Measurements from ENCODE around the gene MALSU1.
A peak's percentile ranks its signal among the peaks of the same experiment; 100 is the strongest.

Gene MALSU1

DNA sequence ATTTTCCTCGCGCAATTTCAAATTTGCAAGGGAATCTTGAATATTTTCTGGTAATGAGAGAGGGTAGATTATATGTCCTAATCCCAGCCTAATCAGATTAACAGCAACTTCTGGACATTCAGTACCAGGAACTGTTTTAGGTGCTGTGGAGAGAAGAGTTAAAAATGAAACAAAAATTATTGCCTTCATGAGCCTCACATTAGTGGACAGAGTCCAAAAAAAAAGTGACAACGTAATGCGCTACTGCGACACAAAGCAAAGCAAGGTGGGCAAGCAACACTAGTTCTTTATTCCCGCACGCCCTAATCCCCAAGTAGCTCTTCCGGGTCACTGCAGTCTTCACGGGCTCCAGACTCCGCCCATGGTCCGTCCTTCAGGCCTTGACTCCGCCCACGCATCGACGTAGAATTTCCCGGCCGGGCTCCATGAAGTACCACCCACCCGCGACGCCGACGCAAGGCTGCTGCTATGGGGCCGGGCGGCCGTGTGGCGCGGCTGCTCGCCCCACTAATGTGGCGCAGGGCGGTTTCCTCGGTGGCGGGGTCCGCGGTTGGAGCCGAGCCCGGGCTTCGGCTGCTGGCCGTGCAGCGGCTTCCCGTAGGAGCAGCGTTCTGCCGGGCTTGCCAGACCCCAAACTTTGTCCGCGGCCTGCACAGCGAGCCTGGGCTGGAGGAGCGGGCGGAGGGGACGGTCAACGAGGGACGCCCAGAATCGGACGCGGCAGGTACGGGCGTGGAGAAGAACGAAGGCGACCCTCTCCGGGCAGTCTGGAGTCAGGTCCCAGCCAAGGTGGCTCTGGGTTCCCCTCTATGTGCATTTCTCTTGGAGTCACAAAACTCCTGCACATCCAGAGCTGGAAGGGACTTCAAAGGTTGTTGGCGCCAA, at the start of gene MALSU1:
Gene MALSU1 (plus strand): TSS at position 455 of the 885 bp plus-strand sequence. CDS start 14 bp downstream, at position 469.
- peak; percentile 89 for DNase-seq

- DNase-seq: no peak
Observed at GRCh38 chr7:23249486-23249885, 49.7 kb upstream of the MALSU1 start.

GRCh38 chr7:23254051-23254681, 45.0 kb upstream of the MALSU1 start:
- no peak for DNase-seq

DNA sequence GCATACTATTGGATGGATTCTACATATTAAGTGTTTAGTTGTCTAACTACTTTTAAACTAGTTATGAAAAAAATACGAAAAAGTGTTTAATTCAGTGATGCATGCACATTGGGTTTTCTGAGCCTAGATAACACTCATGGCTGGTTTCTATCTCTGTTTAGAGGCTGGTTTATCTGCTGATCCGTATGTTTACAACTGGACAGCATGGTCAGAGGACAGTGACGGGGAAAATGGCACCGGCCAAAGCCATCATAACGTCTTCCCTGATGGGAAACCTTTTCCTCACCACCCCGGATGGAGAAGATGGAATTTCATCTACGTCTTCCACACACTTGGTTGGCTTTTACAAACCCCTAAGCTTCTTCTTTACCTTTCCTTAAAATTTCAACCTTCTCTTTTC, 42.4 kb upstream of the MALSU1 start:
- DNase-seq: no peak

DNA sequence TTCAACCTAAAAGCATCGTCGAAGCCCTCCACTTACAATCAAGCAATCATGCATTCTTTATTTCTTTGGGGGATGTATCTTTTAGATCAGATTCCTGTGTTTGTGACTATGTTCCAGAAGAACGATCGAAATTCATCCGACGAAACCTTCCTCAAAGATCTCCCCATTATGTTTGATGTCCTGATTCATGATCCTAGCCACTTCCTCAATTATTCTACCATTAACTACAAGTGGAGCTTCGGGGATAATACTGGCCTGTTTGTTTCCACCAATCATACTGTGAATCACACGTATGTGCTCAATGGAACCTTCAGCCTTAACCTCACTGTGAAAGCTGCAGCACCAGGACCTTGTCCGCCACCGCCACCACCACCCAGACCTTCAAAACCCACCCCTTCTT, 38.8 kb upstream of the MALSU1 start:
- DNase-seq: no peak

GRCh38 chr7:23261843-23262452, 37.2 kb upstream of the MALSU1 start:
- no peak for DNase-seq

DNA sequence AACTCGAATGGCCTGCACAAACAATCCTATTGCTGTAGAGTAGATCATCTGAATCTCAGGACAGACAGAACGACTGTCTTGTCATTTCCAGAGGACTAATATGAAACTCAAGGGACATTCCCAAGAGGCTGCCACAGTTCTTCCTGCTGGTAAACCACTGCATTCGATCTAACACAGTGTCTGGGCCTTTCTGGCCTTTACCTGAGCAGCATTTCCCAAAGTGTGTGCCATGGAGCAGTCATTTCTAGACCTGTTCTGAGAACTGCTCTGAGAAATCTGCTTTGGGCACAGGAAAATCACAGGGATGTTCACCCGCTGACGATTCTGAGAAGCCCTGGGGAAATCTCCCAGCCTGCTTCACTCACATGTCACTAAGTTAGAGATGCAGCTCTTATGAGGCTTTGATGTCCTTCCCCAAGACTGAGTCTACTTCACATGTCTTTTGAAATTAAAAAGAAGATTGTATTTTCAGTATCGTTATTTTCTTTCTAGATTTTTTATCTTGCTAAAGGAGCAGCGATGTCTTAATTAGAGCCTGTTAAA, 34.2 kb upstream of the MALSU1 start:
- no peak for DNase-seq

DNA sequence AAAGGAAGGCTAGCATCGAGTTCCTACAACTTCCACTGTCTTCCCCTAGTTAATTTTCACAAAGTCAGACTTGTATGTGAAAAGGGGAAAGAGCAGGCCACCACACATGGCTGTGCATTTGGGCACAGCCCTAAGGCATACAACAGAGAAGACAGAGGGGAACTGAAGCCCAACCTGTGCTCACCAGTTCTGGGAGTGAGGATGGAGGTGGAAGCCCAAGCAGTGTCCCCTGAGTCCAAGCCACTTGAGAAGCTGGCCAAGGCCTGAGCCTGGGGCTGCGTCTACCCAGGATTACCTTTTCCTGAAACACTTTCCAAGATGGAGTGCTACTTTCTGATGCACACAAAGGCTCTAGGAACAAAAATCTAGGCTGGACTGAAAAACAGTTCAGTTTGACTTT, 32.2 kb upstream of the MALSU1 start:
- DNase-seq: no peak

DNA sequence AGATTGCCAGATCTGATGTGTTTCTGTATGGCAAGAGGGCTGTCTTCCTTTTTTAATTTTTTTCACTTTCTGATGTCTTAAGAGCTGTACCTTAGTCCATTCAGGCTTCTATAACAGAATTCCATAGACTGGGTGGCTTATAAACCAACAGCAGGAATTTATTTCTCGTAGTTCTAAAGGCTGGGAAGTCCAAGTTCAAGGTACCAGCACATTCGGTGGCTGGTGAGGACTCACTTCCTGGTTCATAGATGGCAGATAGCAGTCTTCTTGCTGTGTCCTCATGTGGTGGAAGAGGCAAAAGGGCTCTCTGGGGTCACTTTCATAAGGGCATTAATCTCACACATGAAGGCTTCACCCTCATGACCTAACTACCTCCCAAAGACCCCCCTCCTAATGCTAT, 31.8 kb upstream of the MALSU1 start:
- DNase-seq: no peak

DNA sequence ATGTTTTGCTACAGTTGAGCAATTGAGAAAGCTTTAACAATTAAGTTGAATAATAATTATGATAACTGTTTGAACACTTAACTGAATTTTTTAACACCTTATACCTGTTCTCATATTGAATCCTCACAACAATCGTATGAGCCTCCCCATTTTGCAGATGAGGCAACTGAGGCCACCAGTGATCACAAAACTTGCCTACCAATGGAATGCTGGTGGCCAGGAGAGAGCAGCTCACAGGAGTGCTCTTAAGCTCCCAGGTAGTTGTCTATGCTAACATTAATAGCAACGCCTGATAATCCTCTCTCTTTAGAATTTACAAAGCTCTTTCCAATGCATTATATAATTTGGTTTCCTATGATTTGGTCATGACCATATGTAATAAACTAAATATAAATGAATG, 31.0 kb upstream of the MALSU1 start:
- no peak for DNase-seq

- no peak for DNase-seq
Observed at GRCh38 chr7:23268746-23269145, 30.4 kb upstream of the MALSU1 start.

- no peak for DNase-seq
Observed at GRCh38 chr7:23272275-23272674, 26.9 kb upstream of the MALSU1 start.

DNA sequence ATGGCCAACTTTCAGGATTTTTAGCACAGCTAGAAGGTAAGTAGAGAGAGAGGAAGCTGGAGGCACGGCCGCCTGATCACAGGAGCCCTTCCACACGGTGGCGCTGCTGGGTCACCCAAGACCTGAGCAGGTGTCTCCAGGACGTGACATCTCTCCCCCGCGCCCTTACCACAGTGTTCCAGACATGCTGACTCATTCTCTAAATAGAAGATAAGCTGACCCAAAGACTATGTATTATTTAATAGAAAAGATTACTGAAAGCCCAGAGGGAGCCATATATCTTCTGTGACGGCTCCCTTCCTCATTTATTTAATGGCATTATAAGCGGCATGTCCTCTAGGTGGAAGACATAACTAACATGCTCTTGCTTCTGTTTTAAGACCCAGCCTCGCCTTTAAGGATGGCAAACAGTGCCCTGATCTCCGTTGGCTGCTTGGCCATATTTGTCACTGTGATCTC, 26.0 kb upstream of the MALSU1 start:
- no peak for DNase-seq

DNA sequence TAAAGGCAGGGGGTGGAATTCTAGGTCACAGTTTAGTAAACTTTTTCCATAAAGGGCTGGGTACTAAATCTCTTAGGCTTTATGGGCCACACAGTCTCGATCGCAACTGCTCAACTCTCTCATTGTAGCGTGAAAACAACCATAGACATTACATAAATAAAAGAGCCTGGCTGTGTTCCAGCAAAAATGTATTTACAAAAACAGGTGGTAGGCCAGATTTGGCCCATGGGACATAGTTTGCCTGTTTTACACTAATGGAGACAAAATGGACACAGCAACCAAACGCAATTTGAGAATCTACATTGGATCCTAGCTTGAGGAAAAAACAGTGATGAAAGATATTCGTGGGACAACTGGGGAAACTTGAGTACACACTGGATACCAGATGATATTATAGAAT, 23.2 kb upstream of the MALSU1 start:
- no peak for DNase-seq

- DNase-seq: no peak
Observed at GRCh38 chr7:23276376-23276775, 22.8 kb upstream of the MALSU1 start.

GRCh38 chr7:23276947-23277346, 22.2 kb upstream of the MALSU1 start:
- no peak for DNase-seq

- no peak for DNase-seq
Observed at GRCh38 chr7:23277359-23277989, 21.7 kb upstream of the MALSU1 start.

- DNase-seq: no peak
Observed at GRCh38 chr7:23279819-23280525, 19.2 kb upstream of the MALSU1 start.

DNA sequence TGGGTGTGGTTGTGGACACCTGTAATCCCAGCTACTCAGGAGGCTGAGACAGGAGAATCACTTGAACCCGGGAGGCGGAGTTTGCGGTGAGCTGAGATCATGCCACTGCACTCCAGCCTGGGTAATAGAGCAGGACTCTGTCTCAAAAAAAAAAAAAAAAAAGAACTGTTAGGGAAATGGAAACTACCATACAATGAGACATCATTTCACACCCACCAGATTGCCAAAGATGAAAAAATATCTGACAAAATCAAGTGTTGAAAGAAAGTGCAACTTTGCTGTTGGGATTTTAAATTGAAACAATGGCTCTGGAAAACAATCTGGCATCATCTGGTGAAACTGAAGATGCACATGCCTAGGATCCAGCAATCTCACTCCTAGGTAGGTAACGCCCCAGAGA, 16.1 kb upstream of the MALSU1 start:
- DNase-seq: no peak

DNA sequence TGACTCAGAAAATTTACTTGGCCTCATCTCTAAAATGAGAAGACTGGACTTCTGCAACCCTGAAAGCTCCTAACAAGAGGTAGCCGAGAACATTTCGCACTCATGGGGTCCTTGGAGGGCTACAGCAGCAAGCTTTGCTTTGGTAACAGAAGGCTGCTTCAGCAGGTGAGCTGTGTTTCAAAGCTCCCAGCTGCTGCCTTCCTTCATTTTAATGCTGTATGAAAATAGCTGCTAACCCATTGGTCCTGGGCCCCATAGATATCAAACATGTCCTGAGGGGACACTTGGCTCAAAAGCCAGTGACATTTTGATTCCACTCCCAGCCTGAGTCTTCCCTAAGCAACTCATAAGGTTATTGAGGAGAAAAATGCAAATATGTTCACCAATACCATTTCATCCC, 14.3 kb upstream of the MALSU1 start:
- DNase-seq: no peak

GRCh38 chr7:23285657-23286646, 13.2 kb upstream of the MALSU1 start:
- DNase-seq: no peak
